CD4-positive, alpha-beta T cell treated with Interleukin-21 for 1 hour (primary cell): Measurements from ENCODE around the gene THRB.

ENCODE experiments used
- DNase-seq: peaks from one replicate; pipeline ENCODE4 v3.0.0-alpha.2; 2020

THRB gene

GRCh38 chr3:24494618-24495325 is at the start of gene THRB:
Gene THRB, minus strand, starts transcription at chr3:24494850.
- no peak for DNase-seq

GRCh38 chr3:24541935-24542334 is 47.3 kb upstream of the THRB start:
- no peak for DNase-seq

GRCh38 chr3:24540821-24541220 is 46.2 kb upstream of the THRB start:
- DNase-seq = no peak

- no peak for DNase-seq
Observed at GRCh38 chr3:24539699-24540098, 45.0 kb upstream of the THRB start.

- no peak for DNase-seq
Observed at GRCh38 chr3:24538891-24539290, 44.2 kb upstream of the THRB start.

- no peak for DNase-seq
Observed at GRCh38 chr3:24533561-24534193, 39.0 kb upstream of the THRB start.

GRCh38 chr3:24530471-24530870 is 35.8 kb upstream of the THRB start:
- no peak for DNase-seq

- DNase-seq = no peak
Observed at GRCh38 chr3:24529210-24529609, 34.6 kb upstream of the THRB start.

- no peak for DNase-seq
Observed at GRCh38 chr3:24526640-24527212, 32.1 kb upstream of the THRB start.

- DNase-seq = no peak
Observed at GRCh38 chr3:24525557-24525956, 30.9 kb upstream of the THRB start.

GRCh38 chr3:24525022-24525421 is 30.4 kb upstream of the THRB start:
- no peak for DNase-seq

GRCh38 chr3:24523988-24524727 is 29.5 kb upstream of the THRB start:
- no peak for DNase-seq

- DNase-seq = no peak
Observed at GRCh38 chr3:24523215-24523614, 28.6 kb upstream of the THRB start.

GRCh38 chr3:24522146-24522579 is 27.5 kb upstream of the THRB start:
- no peak for DNase-seq

GRCh38 chr3:24521420-24522145 is 26.9 kb upstream of the THRB start:
- DNase-seq = no peak

GRCh38 chr3:24520976-24521419 is 26.3 kb upstream of the THRB start:
- DNase-seq = no peak

- DNase-seq = no peak
Observed at GRCh38 chr3:24520101-24520495, 25.4 kb upstream of the THRB start.

GRCh38 chr3:24519368-24520100 is 24.9 kb upstream of the THRB start:
- no peak for DNase-seq

- no peak for DNase-seq
Observed at GRCh38 chr3:24518990-24519367, 24.3 kb upstream of the THRB start.

- no peak for DNase-seq
Observed at GRCh38 chr3:24514119-24514518, 19.5 kb upstream of the THRB start.

- DNase-seq = no peak
Observed at GRCh38 chr3:24513463-24513862, 18.8 kb upstream of the THRB start.

- no peak for DNase-seq
Observed at GRCh38 chr3:24512564-24513197, 18.0 kb upstream of the THRB start.
